Stimulated activated CD4-positive, alpha-beta T cell treated with anti-CD3 and anti-CD28 coated beads, TNF-alpha, amount 100 ng/mL, for 1 hour (primary cell): Measurements from ENCODE around the gene SHLD2.
A peak's percentile ranks its signal among the peaks of the same experiment; 100 is the strongest.
"Not testable (repeated sequence)": the region's sequence is repeated elsewhere in the genome, so short reads cannot be mapped to it uniquely, and the experiment has no call there.

Experiments used
- DNase-seq, 3 donors: peaks; one replicate each; pipeline ENCODE4 v3.0.0-alpha.2; 2020; ENCODE audit warnings: low read depth in 3 of 3, low spot score in 1 of 3

The SHLD2 gene, protein sequence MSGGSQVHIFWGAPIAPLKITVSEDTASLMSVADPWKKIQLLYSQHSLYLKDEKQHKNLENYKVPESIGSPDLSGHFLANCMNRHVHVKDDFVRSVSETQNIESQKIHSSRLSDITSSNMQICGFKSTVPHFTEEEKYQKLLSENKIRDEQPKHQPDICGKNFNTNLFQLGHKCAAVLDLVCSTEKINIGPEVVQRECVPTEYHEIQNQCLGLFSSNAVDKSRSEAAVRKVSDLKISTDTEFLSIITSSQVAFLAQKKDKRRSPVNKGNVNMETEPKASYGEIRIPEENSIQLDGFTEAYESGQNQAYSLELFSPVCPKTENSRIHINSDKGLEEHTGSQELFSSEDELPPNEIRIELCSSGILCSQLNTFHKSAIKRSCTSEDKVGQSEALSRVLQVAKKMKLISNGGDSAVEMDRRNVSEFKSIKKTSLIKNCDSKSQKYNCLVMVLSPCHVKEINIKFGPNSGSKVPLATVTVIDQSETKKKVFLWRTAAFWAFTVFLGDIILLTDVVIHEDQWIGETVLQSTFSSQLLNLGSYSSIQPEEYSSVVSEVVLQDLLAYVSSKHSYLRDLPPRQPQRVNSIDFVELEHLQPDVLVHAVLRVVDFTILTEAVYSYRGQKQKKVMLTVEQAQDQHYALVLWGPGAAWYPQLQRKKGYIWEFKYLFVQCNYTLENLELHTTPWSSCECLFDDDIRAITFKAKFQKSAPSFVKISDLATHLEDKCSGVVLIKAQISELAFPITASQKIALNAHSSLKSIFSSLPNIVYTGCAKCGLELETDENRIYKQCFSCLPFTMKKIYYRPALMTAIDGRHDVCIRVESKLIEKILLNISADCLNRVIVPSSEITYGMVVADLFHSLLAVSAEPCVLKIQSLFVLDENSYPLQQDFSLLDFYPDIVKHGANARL

GRCh38 chr10:87094373-87095235 is at the start of gene SHLD2, which contains the start of gene GLUD1:
TSS of gene SHLD2 (plus strand) at chr10:87095206. CDS start at chr10:87151355, 56,149 bp downstream.
TSS of gene GLUD1 (minus strand) at chr10:87094843. CDS start at chr10:87094769, 74 bp downstream.
- DNase-seq: peak; percentile 69 to 74 (median 72)

DNA sequence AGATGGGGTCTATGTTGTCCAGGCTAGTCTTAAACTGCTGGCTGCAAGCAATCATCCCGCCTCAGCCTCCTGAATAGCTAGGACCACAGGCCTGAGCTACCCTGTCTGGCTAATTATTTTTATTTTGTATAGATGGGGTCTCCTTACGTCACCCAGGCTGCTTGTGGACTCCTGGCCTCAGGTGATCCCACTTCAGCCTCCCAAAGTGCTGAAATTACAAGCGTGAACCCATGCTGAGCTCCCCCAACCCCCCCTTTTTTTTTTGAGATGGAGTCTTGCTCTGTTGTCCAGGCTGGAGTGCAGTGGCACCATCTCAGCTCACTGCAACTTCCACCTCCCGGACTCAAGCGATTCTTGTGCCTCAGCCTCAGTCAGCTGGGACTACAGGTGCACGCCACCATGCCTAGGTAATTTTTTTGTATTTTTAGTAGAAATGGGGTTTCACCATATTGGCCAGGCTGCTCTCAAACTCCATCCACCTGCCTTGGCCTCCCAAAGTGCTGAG is 49.5 kb upstream of the SHLD2 start:
- no peak for DNase-seq

DNA sequence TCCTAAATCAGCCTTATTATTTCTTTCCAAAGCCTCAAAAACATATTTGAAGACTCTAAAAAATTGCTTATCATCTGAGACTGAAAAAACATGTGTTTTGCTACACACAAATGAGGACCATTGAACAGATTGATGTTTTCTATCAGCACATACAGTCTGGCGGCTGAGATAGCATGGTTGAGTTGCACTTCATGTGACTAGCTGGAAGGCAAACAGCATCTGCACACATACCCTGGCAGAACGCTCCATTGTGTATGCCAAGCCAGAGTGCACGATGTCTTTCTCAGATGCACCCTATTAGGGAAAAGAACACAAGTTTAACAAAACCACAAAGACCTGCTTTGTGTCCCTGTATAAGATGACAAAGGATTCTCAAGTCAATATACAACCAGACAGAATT is 41.9 kb upstream of the SHLD2 start:
- no peak for DNase-seq

DNA sequence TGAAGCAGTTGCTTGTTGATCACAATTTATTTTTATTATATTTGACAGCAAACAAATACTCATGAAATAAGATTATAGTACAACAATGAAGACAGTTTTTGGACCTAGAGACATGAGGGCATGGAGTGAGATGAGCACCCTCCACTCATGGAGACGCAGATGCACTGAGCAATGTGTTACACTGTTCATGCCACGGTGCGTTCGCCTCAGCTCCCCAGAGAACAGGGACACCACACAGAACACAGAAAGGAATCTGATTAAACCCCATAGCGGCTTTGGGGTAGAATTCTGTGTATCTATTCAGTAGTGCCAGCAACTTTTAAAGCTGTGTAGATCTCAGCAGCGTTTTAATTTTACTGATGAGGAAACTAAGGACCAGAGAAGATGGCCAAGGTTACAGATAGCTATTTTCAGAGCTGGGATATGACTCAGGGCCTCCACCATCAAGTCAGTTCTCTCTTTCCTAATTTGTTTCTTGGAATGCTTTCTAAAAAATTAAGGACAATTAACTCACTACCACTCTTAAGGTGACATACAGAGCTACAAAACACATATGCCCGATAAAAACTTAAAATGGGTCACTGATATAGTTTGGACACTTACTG is 41.3 kb upstream of the SHLD2 start:
- DNase-seq: no peak

DNA sequence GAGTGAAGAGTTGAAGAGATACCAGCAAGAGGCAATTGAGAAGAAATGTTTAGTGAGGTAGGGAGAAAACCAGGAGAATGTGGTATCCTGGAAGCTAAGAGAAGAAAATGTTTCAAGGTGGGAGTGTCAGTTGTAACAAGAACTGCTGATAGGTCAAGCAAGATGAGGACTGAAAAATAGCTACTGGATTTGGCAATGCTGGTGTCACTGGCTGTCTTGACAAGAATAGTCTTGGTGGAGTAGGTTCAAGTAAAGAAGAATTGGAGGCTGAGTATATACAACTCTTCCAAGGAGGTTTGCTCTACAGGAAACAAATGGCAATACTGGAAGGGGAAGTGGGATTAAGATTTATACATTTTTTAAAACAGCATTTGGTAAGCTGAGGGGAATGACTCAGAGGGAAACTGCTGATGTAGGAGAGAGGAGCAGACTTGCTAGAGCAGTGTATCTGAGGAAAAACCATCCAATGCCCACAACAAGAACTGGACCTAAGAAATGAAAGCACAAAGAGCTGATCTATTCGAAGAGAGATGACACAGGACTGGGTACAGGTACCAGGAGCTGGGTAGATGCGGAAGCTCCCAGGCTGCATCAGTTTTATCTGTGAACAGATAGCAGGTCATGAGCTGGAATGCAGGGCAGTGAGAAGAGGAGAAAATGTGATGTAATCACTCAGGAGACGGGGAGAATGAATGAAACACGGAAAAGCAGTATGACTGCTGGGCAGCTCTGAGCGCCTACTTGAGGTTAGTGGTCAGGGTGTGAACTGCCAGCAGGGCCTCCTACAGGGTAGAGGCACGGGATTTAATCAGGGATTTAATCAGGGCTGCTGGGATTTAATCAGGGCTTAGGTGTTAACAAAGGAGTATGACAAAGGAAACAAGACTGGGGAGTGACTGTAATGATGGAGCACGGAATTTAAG is 40.4 kb upstream of the SHLD2 start:
- no peak for DNase-seq

- no peak for DNase-seq
These were observed 36.8 kb upstream of the SHLD2 start for GRCh38 chr10:87058171-87058570.

- DNase-seq: no peak
These were observed 35.6 kb upstream of the SHLD2 start for GRCh38 chr10:87059401-87059800.

- DNase-seq: no peak
These were observed 34.6 kb upstream of the SHLD2 start for GRCh38 chr10:87060280-87060928.

DNA sequence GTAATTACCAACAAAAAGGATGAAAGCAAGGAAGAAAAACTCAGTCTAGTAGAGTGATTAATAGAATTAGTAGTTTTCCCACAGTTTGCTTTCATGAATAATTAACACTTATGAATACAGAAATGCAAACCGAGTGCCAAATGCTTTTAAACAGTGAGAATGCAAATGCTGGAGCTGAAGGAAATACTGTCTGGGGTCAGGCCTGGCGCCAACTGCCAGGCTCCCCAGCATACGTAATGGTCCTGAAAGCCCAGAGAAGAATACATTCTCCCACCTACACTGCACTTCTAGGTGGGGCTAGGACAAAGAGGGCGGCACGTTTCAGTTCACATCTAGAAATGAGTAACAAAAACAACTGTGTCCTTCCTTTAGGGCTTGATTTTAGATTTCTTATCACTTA is 30.4 kb upstream of the SHLD2 start:
- no peak for DNase-seq

- no peak for DNase-seq
These were observed 28.8 kb upstream of the SHLD2 start for GRCh38 chr10:87066178-87066577.

GRCh38 chr10:87066865-87067264 is 28.1 kb upstream of the SHLD2 start:
- no peak for DNase-seq

DNA sequence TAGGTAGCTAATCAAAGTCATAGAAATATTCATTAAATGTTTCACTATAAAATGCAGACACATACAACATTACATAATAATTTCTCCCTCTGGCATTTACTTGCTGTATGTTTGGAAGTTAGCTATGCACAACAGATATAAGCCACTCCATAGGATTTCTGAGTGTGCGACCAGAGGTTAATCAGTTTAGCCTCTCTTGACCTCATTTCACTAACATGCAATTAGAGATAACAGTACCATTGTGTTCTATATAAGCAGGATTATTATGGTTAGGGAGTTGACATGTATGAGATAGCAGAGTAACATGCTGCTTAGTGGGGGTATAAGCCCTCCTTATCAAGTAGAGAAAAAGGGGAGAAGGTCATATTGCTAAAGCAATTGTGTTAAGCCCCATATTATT is 26.7 kb upstream of the SHLD2 start:
- DNase-seq: no peak

GRCh38 chr10:87072449-87072848 is 22.6 kb upstream of the SHLD2 start:
- DNase-seq: no peak

- not testable (repeated sequence) for DNase-seq
These were observed 18.6 kb upstream of the SHLD2 start for GRCh38 chr10:87076421-87076820.

- DNase-seq: no peak
These were observed 15.7 kb upstream of the SHLD2 start for GRCh38 chr10:87079106-87079836.

DNA sequence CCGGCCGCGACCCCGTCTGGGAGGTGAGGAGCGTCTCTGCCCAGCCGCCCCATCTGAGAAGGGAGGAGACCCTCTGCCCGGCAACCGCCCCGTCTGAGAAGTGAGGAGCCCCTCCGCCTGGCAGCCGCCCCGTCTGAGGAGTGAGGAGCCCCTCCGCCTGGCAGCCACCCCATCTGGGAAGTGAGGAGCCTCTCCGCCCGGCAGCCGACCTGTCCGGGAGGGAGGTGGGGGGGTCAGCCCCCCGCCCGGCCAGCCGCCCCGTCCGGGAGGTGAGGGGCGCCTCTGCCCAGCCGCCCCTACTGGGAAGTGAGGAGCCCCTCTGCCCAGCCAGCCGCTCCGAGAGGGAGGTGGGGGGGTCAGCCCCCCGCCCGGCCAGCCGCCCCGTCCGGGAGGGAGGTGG is 14.4 kb upstream of the SHLD2 start:
- not testable (repeated sequence) for DNase-seq

GRCh38 chr10:87081574-87081973 is 13.4 kb upstream of the SHLD2 start:
- DNase-seq: not testable (repeated sequence)

- not testable (repeated sequence) for DNase-seq
These were observed 12.8 kb upstream of the SHLD2 start for GRCh38 chr10:87082219-87082618.
